Measurements from ENCODE around the gene BMP4.

Gene BMP4

DNA sequence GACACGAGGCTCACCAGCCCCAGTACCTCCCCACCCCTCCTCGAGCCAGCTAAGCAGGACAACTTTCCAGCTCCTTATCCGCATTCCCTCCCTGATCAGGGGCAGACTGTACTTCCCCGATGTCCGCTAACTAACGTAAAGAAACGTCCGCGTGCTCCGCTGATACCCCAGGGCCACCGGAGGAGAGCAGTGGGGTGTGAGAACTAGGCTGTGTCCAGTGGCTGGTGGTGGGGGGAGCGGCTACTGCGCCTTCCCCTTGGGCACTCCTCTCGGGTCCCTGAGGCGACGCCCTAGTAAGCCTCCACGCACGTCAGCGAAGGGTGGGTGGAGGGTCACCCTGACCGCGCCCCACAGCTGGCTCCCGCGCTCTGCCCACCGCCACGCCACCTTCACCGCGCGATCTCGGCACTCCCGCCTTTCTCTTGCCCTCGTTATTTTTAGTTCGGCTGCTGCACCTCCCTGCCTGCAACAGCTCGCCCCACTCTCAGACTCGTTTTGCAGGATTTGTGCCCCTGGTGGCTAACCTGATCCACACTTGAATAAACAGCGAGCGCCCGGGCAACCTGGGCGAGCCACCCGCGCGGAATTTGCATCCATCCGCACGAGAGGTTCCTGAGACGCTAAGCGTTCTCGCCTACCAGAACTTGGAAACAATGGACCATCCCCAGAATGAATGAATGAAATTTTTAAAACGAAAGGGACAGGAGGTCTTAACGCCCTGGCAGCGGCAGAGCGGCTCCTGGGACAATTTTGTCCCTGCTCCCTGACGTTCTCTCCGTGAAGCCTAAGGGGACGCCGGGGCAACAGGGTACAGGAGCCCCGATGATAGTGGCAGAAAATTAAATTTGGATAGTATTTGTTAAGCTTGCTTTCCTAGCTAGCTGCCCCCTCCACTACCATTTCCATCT, 6.9 kb upstream of the BMP4 start:
- Histone ChIP-seq H3K27me3 (ENCODE audit: control insufficient read depth, insufficient read depth, low read length) (peaks cover 36% of the 10 kb centered on the region), H3K4me1 (ENCODE audit: control insufficient read depth, insufficient read depth, low read length) (peaks cover 16% of the 10 kb centered on the region), H3K4me3 (ENCODE audit: low read length) (peak overlapping the region; percentile 64), H3K9me3 (replicated peaks; ENCODE audit: low read length) (no peaks in the 10 kb centered on the region), H3K9ac (ENCODE audit: low read depth, low read length) (peak overlapping the region; percentile 3), H3K4me2 (ENCODE audit: low read length) (peak overlapping the region; percentile 87), H3K36me3 (ENCODE audit: insufficient read depth, low read length) (no peaks in the 10 kb centered on the region)

DNA sequence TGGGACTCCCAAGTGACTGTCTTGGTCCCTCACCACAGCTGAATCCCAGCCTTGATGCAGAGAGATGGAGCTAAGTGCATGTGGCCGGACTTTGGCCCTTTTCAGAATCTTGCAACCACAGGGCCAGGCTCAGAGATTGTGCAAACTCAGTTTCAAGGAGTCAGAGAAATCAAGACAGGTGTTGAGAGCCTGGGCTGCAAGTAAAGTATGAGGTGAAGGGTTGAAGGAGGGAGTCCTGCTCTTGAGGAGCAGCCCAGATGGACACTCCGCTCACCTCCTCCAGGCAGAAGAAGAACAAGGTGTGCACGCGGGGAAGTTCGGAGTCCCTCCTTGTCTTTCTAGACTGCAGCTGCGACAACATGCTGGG, 6.3 kb upstream of the BMP4 start:
- Histone ChIP-seq H3K4me3 (ENCODE audit: low read length) (peak overlapping the region; percentile 64), H3K9ac (ENCODE audit: low read depth, low read length) (no peak overlapping the region), H3K9me3 (replicated peaks; ENCODE audit: low read length) (no peaks in the 10 kb centered on the region), H3K36me3 (ENCODE audit: insufficient read depth, low read length) (no peaks in the 10 kb centered on the region), H3K4me1 (ENCODE audit: control insufficient read depth, insufficient read depth, low read length) (peaks cover 16% of the 10 kb centered on the region), H3K27me3 (ENCODE audit: control insufficient read depth, insufficient read depth, low read length) (peaks cover 36% of the 10 kb centered on the region), H3K4me2 (ENCODE audit: low read length) (peak overlapping the region; percentile 87)

DNA sequence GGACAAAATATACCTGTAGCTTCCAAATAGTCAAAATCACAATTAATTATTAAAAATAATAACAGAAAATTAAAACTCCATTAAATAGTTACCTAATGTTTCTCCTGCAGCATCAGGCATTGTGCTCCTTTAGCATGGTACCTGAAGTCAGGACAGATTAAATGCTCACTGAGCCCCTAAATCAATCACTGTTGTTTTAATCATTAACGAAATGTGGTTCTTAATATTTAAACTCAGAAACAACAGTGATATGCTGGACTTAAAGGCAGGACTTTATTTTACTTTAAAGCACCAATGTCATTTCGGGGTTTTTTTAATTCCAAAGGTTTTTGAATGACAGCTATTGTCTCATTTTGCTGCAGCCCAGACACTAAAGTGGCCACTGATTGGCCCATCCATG, 2.0 kb upstream of the BMP4 start:
- H3K36me3 ChIP-seq (ENCODE audit: insufficient read depth, low read length): no peaks in the 10 kb centered on the region
- H3K4me3 ChIP-seq (ENCODE audit: low read length): no peak overlapping the region
- H3K4me2 ChIP-seq (ENCODE audit: low read length): no peak overlapping the region
- peaks cover 35% of the 10 kb centered on the region for H3K4me1 ChIP-seq (ENCODE audit: control insufficient read depth, insufficient read depth, low read length)
- H3K9me3 ChIP-seq (replicated peaks; ENCODE audit: low read length): no peaks in the 10 kb centered on the region
- peaks cover 39% of the 10 kb centered on the region for H3K27me3 ChIP-seq (ENCODE audit: control insufficient read depth, insufficient read depth, low read length)
- H3K9ac ChIP-seq (ENCODE audit: low read depth, low read length): no peak overlapping the region

DNA sequence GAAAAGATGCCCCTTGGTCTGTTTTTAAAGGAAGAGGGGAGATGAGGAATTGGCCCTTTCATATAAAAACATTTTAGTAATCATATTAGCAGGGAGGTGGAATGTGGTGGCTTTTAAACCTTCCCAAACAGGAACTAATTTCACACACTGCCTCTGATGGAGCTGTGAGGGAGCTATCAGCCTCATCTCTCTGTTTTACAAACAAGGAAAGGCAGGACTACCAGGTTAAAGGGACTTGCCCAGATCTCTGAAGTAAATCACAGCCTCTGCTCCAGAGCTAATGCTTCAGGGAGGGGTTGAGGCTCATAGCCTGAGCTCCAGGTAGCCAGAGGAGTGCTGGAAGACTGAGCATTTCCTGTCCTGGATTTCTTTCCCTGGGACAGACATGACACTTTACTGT, 1.1 kb upstream of the BMP4 start:
- Histone ChIP-seq H3K27me3 (ENCODE audit: control insufficient read depth, insufficient read depth, low read length) (peaks cover 31% of the 10 kb centered on the region), H3K4me1 (ENCODE audit: control insufficient read depth, insufficient read depth, low read length) (peaks cover 29% of the 10 kb centered on the region), H3K36me3 (ENCODE audit: insufficient read depth, low read length) (no peaks in the 10 kb centered on the region), H3K4me3 (ENCODE audit: low read length) (no peak overlapping the region), H3K9ac (ENCODE audit: low read depth, low read length) (no peak overlapping the region), H3K9me3 (replicated peaks; ENCODE audit: low read length) (no peaks in the 10 kb centered on the region), H3K4me2 (ENCODE audit: low read length) (no peak overlapping the region)

DNA sequence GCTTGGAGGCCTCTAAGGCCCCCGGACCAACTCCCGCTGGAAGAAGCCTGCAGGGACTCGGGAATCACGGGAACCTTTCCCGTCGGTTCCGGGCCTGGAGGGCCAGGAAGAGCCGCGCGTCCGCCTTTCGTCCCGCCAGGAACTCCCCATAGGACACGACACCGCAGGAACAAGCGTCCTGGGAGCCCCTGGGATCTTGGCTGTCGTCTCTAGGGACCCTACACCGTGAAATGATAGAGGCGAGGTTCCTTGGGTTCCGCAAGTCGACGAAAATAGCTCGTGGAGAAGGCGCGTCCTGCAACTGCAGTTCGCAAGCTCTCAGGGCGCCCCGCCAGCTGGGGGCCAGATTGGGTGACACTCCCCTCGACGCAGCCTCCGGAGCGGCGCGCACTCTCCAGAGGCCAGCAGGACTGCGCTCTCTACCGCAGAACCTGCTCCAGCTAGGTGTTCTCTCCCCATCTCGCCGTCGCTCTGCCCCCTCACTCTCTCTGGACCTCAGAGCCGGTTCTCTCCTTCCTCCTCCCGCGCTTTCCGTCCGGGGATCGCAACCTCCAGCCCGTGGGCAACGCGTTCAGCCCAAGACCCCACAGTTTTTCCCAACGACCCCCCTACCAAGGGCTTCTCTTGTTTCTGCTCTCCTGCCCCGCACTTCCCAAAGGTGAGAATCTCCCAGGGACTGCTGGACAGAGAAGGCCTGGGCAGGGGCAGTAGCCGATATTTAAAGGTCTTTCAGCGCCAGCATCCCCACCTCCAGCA, 776 bp downstream of the BMP4 start:
- H3K4me3 ChIP-seq (ENCODE audit: low read length): peak overlapping the region; percentile 78
- peak overlapping the region; percentile 82 for H3K9ac ChIP-seq (ENCODE audit: low read depth, low read length)
- no peaks in the 10 kb centered on the region for H3K36me3 ChIP-seq (ENCODE audit: insufficient read depth, low read length)
- peaks cover 33% of the 10 kb centered on the region for H3K27me3 ChIP-seq (ENCODE audit: control insufficient read depth, insufficient read depth, low read length)
- H3K4me2 ChIP-seq (ENCODE audit: low read length): peak overlapping the region; percentile 99
- H3K9me3 ChIP-seq (replicated peaks; ENCODE audit: low read length): no peaks in the 10 kb centered on the region
- peaks cover 45% of the 10 kb centered on the region for H3K4me1 ChIP-seq (ENCODE audit: control insufficient read depth, insufficient read depth, low read length)

DNA sequence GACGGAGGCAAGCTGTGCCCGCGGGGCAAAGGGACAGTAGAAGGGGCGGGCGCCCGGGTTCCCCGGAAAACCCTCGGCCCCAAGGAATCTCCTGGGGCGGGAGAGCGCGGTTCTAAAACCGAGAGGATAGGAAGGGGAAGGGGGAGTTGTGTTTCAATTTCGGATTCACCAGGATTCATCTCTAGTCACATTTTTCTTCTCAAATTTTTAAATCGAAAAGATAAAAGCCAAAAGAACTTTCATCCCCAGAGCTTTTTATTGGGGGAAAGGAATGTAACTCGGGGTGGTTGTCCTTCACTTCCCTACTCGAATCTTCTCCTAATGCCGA, 1.4 kb downstream of the BMP4 start:
- no peaks in the 10 kb centered on the region for H3K9me3 ChIP-seq (replicated peaks; ENCODE audit: low read length)
- H3K4me2 ChIP-seq (ENCODE audit: low read length): peak overlapping the region; percentile 99
- H3K36me3 ChIP-seq (ENCODE audit: insufficient read depth, low read length): no peaks in the 10 kb centered on the region
- peak overlapping the region; percentile 82 for H3K9ac ChIP-seq (ENCODE audit: low read depth, low read length)
- H3K4me3 ChIP-seq (ENCODE audit: low read length): peak overlapping the region; percentile 78
- peaks cover 34% of the 10 kb centered on the region for H3K27me3 ChIP-seq (ENCODE audit: control insufficient read depth, insufficient read depth, low read length)
- H3K4me1 ChIP-seq (ENCODE audit: control insufficient read depth, insufficient read depth, low read length): peaks cover 45% of the 10 kb centered on the region

DNA sequence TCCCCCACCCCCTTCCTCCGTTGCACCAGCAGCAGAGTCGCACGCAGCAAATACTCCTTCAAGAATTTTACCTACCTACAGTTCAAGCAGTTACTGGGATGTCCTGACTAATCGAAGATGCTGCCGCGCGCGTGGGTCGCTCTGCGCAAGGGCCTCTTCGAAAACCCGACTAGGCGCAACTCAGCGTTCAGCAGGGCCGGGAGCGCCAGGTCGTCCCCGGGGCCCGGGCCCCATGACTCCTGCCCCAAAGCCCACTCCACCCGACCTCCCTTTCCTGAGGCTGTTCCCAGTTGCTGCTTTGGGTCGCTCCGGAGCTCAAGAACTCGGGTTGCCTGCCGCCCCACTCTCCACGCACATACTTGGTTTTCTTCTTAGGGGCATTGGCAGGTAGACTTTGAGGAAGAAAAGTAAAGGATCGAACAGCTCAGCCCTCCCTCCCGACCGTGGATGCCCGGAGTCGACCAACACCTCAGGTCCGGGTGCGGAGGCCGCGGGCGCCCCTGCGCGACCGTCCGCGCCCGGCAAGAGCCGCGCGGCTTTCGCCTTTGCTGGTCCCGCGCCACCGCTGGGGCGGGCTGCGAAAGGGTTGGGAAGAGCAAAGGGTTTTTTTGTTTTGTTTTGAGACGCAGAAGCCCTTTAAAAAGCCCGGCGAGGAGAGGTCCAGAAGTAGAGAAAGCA, 1.9 kb downstream of the BMP4 start:
- no peaks in the 10 kb centered on the region for H3K36me3 ChIP-seq (ENCODE audit: insufficient read depth, low read length)
- H3K9me3 ChIP-seq (replicated peaks; ENCODE audit: low read length): no peaks in the 10 kb centered on the region
- H3K4me1 ChIP-seq (ENCODE audit: control insufficient read depth, insufficient read depth, low read length): peaks cover 45% of the 10 kb centered on the region
- peaks cover 34% of the 10 kb centered on the region for H3K27me3 ChIP-seq (ENCODE audit: control insufficient read depth, insufficient read depth, low read length)
- H3K9ac ChIP-seq (ENCODE audit: low read depth, low read length): peak overlapping the region; percentile 82
- H3K4me2 ChIP-seq (ENCODE audit: low read length): peak overlapping the region; percentile 99
- H3K4me3 ChIP-seq (ENCODE audit: low read length): peak overlapping the region; percentile 78

DNA sequence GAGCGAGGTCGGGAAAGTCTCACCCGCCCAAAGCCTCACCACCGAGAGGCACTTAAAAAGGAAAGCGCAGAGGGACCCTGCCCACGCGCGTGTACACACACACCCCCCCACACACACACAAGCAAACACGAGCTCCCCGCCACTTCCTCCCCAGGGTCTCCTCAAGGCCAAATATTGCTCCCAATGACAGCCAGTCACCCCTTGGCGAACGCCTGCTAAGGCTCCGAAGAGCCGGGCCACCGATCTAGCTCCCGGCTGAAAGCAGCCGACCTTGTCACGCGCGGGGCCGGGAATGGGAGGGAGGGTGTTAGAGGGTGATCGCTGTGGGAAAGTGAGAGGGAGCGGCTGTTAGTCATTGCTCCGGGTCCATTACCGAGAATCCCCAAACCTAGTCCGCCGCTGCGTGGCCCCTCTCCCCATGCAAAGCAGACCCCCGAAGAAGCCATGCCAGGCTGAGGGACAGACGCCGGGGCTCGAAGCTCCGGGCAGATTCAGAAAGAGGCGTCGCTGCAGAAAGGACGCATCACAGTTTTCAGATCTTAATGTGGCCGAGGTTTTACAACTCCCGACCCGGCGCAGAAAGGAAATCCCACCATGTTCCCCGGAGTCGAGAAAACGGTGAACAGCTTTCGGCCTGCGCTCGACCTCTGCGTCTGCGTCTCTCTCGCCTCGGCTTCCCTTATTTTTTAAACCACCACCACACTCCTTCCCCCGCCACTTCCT, 2.6 kb downstream of the BMP4 start:
- H3K36me3 ChIP-seq (ENCODE audit: insufficient read depth, low read length): no peaks in the 10 kb centered on the region
- H3K4me3 ChIP-seq (ENCODE audit: low read length): peak overlapping the region; percentile 78
- peak overlapping the region; percentile 99 for H3K4me2 ChIP-seq (ENCODE audit: low read length)
- peaks cover 31% of the 10 kb centered on the region for H3K27me3 ChIP-seq (ENCODE audit: control insufficient read depth, insufficient read depth, low read length)
- peaks cover 45% of the 10 kb centered on the region for H3K4me1 ChIP-seq (ENCODE audit: control insufficient read depth, insufficient read depth, low read length)
- peak overlapping the region; percentile 82 for H3K9ac ChIP-seq (ENCODE audit: low read depth, low read length)
- no peaks in the 10 kb centered on the region for H3K9me3 ChIP-seq (replicated peaks; ENCODE audit: low read length)

DNA sequence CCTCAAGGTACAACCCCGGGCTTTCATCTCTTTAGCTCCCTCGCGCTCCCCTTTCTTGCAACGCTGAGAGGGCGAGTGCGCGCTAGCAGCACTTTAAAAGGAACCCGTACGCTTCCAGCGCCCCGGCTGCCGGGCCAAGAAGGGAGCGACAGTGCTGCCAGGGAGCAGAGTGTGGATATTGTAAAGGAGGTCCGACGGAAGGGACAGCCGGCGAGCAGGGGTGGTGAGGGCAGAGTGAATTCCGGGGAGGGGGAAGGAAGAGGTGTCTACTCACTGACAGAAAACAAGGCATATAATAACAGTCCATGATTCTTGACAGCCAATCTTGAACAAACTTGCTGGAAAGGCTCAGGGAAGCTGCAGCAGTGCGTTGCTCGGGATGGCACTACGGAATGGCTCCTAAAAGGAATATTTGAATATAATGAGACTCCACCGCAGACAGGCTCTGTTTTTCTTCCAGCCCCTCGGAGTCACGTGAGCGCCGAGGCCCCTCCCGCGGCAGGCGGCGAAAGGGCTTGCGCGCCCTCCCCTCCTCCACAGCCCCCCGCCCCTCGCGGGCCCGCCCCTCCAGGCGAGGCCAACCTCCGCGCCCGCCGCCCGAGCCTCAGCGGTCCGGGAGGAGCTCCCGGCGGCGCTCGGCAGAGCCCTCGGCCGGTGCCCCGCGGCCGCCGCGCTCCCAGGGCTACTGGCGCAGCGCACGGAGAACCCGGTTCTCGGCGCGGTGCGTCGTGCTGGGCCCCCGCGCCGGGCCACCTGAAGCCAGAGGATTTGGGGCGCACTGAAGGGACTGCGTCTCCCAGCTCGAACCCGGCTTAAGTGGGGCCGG, 3.4 kb downstream of the BMP4 start:
- Histone ChIP-seq H3K4me1 (ENCODE audit: control insufficient read depth, insufficient read depth, low read length) (peaks cover 45% of the 10 kb centered on the region), H3K36me3 (ENCODE audit: insufficient read depth, low read length) (no peaks in the 10 kb centered on the region), H3K4me2 (ENCODE audit: low read length) (peak overlapping the region; percentile 99), H3K27me3 (ENCODE audit: control insufficient read depth, insufficient read depth, low read length) (peaks cover 28% of the 10 kb centered on the region), H3K9ac (ENCODE audit: low read depth, low read length) (peak overlapping the region; percentile 82), H3K4me3 (ENCODE audit: low read length) (peak overlapping the region; percentile 78), H3K9me3 (replicated peaks; ENCODE audit: low read length) (no peaks in the 10 kb centered on the region)

DNA sequence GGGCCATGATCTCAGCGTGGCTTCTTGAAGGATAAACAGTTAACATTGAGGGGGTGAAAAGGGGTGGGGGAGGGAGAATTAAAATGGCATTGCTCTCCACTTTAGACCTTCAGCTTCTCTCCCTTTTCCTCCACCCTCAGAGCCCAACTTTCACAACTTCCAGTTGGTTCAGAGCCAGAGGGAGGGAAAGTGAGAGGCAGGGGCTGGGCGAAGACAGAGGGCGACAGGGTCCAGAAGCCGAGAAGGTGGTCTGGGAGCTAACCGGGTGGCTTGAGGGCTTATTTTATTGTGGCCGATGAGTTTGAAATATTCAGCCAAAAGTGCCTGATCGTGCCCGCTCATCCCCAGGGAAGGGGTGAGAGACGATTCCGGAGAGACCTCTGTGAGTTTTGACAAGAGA, 4.1 kb downstream of the BMP4 start:
- H3K27me3 ChIP-seq (ENCODE audit: control insufficient read depth, insufficient read depth, low read length): peaks cover 30% of the 10 kb centered on the region
- H3K9me3 ChIP-seq (replicated peaks; ENCODE audit: low read length): no peaks in the 10 kb centered on the region
- peak overlapping the region; percentile 78 for H3K4me3 ChIP-seq (ENCODE audit: low read length)
- H3K4me1 ChIP-seq (ENCODE audit: control insufficient read depth, insufficient read depth, low read length): peaks cover 45% of the 10 kb centered on the region
- H3K9ac ChIP-seq (ENCODE audit: low read depth, low read length): peak overlapping the region; percentile 58
- no peaks in the 10 kb centered on the region for H3K36me3 ChIP-seq (ENCODE audit: insufficient read depth, low read length)
- peak overlapping the region; percentile 99 for H3K4me2 ChIP-seq (ENCODE audit: low read length)
